AG09309 (cell line): ENCODE results near the gene AMBRA1.
"Not testable (repeated sequence)": the region's sequence is repeated elsewhere in the genome, so short reads cannot be mapped to it uniquely, and the experiment has no call there.

Source experiments
- DNase-seq: peaks from one replicate; pipeline ENCODE4 v3.0.0-alpha.2; 2010; ENCODE audit warnings: low read depth
- H3K4me3 ChIP-seq: 2 replicates; pipeline ENCODE4 v1.5.1; 2011; ENCODE audit warnings: mild to moderate bottlenecking, low read depth, low read length, moderate library complexity; ENCODE audit not compliant: control insufficient read depth
- TF ChIP-seq, protein P1 (sequence below): IDR thresholded peaks from 2 replicates; pipeline ENCODE4 v1.5.1; 2011; ENCODE audit warnings: mild to moderate bottlenecking, low read depth, low read length, inconsistent platforms; ENCODE audit not compliant: insufficient read depth, control insufficient read depth; ENCODE audit errors: missing control alignments

AMBRA1 gene

GRCh38 chr11:46383404-46383758 is 210.4 kb downstream of the AMBRA1 start:
- TF ChIP-seq, protein P1, sequence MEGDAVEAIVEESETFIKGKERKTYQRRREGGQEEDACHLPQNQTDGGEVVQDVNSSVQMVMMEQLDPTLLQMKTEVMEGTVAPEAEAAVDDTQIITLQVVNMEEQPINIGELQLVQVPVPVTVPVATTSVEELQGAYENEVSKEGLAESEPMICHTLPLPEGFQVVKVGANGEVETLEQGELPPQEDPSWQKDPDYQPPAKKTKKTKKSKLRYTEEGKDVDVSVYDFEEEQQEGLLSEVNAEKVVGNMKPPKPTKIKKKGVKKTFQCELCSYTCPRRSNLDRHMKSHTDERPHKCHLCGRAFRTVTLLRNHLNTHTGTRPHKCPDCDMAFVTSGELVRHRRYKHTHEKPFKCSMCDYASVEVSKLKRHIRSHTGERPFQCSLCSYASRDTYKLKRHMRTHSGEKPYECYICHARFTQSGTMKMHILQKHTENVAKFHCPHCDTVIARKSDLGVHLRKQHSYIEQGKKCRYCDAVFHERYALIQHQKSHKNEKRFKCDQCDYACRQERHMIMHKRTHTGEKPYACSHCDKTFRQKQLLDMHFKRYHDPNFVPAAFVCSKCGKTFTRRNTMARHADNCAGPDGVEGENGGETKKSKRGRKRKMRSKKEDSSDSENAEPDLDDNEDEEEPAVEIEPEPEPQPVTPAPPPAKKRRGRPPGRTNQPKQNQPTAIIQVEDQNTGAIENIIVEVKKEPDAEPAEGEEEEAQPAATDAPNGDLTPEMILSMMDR: no peak
- no peak for DNase-seq
- H3K4me3 ChIP-seq: no peak overlapping the region

GRCh38 chr11:46382646-46383403 is 211.0 kb downstream of the AMBRA1 start:
- H3K4me3 ChIP-seq: peak overlapping the region; percentile 57
- no peak for DNase-seq

GRCh38 chr11:46381819-46382645 is 211.8 kb downstream of the AMBRA1 start:
- peak overlapping the region; percentile 57 for H3K4me3 ChIP-seq
- TF ChIP-seq, protein P1: no peak
- DNase-seq: no peak

More at GRCh38 chr11:46382646-46383403, 211.0 kb downstream of the AMBRA1 start:
- TF ChIP-seq, protein P1: peak; percentile 76

- no peak for DNase-seq
Measured at GRCh38 chr11:46381048-46381818, 212.6 kb downstream of the AMBRA1 start, which contains the start of gene MDK. MDK (plus strand) TSS chr11:46381669; CDS start chr11:46382058, 389 bp downstream.

DNA sequence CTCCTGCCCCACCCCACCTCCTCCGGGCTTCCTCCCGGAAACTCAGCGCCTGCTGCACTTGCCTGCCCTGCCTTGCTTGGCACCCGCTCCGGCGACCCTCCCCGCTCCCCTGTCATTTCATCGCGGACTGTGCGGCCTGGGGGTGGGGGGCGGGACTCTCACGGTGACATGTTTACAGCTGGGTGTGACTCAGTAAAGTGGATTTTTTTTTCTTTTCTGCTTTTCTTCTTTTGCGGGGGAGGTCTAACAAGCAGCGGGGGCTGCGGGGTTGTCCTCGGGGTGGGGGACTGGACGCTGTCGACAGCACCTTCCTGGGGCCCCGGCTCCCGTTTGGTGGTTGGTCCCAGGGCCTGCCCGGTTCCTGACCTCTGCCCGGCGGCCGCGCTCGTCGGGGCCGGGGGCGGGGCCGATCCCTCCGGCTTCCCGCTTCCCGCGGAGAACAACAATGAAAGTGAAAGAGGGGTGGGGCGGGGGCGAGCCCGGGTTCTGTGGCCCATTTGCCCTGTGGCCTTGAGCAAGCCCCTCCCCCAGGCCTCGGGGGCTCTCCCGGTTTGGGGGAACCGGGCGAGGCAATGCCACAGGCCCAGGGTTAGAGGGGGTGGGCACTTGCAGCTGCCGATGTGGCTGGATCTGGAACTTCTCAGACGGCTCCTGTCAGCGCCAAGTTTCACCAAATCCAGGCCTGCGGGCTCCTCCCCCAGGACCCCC is 213.3 kb downstream of the AMBRA1 start:
- no peak for DNase-seq
- TF ChIP-seq, protein P1: no peak
- H3K4me3 ChIP-seq: peak overlapping the region; percentile 34

More at GRCh38 chr11:46381048-46381818, 212.6 kb downstream of the AMBRA1 start, which contains the start of gene MDK:
- TF ChIP-seq, protein P1: no peak
- H3K4me3 ChIP-seq: peak within 1 kb of the TSS; percentile 57

GRCh38 chr11:46379482-46380293 is 214.1 kb downstream of the AMBRA1 start:
- H3K4me3 ChIP-seq, DNase-seq: not testable (repeated sequence)
